Mesendoderm (in vitro differentiated cells): ENCODE measurements around the gene RASGRP1.

Experiments
- DNase-seq: peaks from one replicate; pipeline ENCODE4 v3.0.0; 2013
- H2AK5ac ChIP-seq: 2 replicates; pipeline ENCODE4 v1.6.1; 2013; ENCODE audit warnings: low read length, inconsistent platforms
- H2BK120ac ChIP-seq: 2 replicates; pipeline ENCODE4 v1.6.1; 2013; ENCODE audit warnings: low read depth, mild to moderate bottlenecking, low read length, moderate library complexity, mixed read lengths
- H2BK15ac ChIP-seq: replicated peaks from 2 replicates; pipeline ENCODE4 v1.6.1; 2013; ENCODE audit warnings: low read depth, mild to moderate bottlenecking, moderate library complexity
- H2BK5ac ChIP-seq: 2 replicates; pipeline ENCODE4 v1.6.1; 2013; ENCODE audit warnings: low read length, inconsistent platforms
- H3K18ac ChIP-seq: 2 replicates; pipeline ENCODE4 v1.6.1; 2013; ENCODE audit warnings: mild to moderate bottlenecking, low read length, mixed read lengths
- H3K23ac ChIP-seq: one replicate; pipeline ENCODE4 v1.6.1; 2013; ENCODE audit warnings: low read length
- H3K27ac ChIP-seq: 2 replicates; pipeline ENCODE4 v1.5.1; 2013; ENCODE audit warnings: low read depth, mild to moderate bottlenecking, inconsistent platforms, low read length, moderate library complexity
- H3K27me3 ChIP-seq: 2 replicates; pipeline ENCODE4 v1.6.1; 2013; ENCODE audit warnings: low read length, control low read depth, mild to moderate bottlenecking, inconsistent platforms; ENCODE audit not compliant: insufficient read depth, poor library complexity
- H3K36me3 ChIP-seq: 2 replicates; pipeline ENCODE4 v1.6.1; 2013; ENCODE audit warnings: low read length, inconsistent platforms; ENCODE audit not compliant: control insufficient read depth, insufficient read depth
- H3K4ac ChIP-seq: one replicate; pipeline ENCODE4 v1.6.1; 2013; ENCODE audit warnings: low read depth, mild to moderate bottlenecking, low read length, moderate library complexity
- H3K4me1 ChIP-seq: 2 replicates; pipeline ENCODE4 v1.6.1; 2013; ENCODE audit warnings: low read depth, low read length, inconsistent platforms; ENCODE audit not compliant: control insufficient read depth
- H3K4me2 ChIP-seq: 2 replicates; pipeline ENCODE4 v1.6.1; 2013; ENCODE audit warnings: low read length
- H3K4me3 ChIP-seq: 2 replicates; pipeline ENCODE4 v1.5.1; 2013; ENCODE audit warnings: mild to moderate bottlenecking, low read length
- H3K56ac ChIP-seq: one replicate; pipeline ENCODE4 v1.6.1; 2013; ENCODE audit warnings: low read length
- H3K79me1 ChIP-seq: 2 replicates; pipeline ENCODE4 v1.6.1; 2013; ENCODE audit warnings: low read length, inconsistent platforms
- H3K79me2 ChIP-seq: 2 replicates; pipeline ENCODE4 v1.6.1; 2013; ENCODE audit warnings: mild to moderate bottlenecking, low read length; ENCODE audit not compliant: control insufficient read depth, insufficient read depth
- H3K9ac ChIP-seq: 2 replicates; pipeline ENCODE4 v1.6.1; 2013; ENCODE audit warnings: low read length, inconsistent platforms
- H4K5ac ChIP-seq: one replicate; pipeline ENCODE4 v1.6.1; 2013; ENCODE audit warnings: low read length
- H4K8ac ChIP-seq: one replicate; pipeline ENCODE4 v1.6.1; 2013; ENCODE audit warnings: low read depth, mild to moderate bottlenecking, control low read depth, low read length, moderate library complexity
- WGBS: extraction: QIAGEN DNeasy Blood & Tissue Kit; methylation state at CpG from one replicate; pipeline ENCODE4 v1.1.7; 2013; ENCODE audit warnings: low lambda C conversion rate, missing lambda C conversion rate; ENCODE audit not compliant: insufficient coverage; ENCODE audit errors: extremely low coverage; 5-methylcytosine and 5-hydroxymethylcytosine counted together

Gene RASGRP1

DNA sequence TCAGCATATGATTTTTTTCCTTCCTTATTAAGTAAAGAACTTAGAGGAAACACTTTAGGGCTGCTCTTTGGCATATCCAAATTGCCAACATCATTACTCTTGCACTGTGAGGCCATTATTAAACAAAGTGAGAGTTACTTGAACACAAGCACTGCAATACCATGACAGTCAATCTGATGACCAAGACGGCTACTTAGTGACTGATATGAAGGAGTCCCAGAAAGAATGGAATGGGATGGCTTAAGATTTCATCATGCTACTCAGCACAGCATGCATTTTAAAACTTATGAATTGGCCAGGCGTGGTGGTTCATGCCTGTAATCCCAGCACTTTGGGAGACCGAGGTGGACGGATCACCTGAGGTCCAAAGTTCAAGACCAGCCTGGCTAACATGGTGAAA, 55.5 kb downstream of the RASGRP1 start:
- Histone ChIP-seq H3K4me1 (no peaks in the 10 kb centered on the region), H4K5ac (no peak overlapping the region), H3K27me3 (no peaks in the 10 kb centered on the region), H3K79me2 (no peaks in the 10 kb centered on the region), H2BK5ac (no peak overlapping the region), H2AK5ac (no peak overlapping the region), H2BK15ac (no peak overlapping the region), H3K4me2 (no peak overlapping the region), H3K9ac (no peak overlapping the region), H3K27ac (no peak overlapping the region), H3K79me1 (no peaks in the 10 kb centered on the region), H3K18ac (no peak overlapping the region), H3K36me3 (no peaks in the 10 kb centered on the region), H3K4ac (no peak overlapping the region), H3K56ac (no peak overlapping the region), H3K23ac (no peak overlapping the region), H3K4me3 (no peak overlapping the region), H4K8ac (no peak overlapping the region), H2BK120ac (no peak overlapping the region)
- no peak for DNase-seq
- WGBS, result no CpG with 5 or more reads among the region's 4 CpGs

DNA sequence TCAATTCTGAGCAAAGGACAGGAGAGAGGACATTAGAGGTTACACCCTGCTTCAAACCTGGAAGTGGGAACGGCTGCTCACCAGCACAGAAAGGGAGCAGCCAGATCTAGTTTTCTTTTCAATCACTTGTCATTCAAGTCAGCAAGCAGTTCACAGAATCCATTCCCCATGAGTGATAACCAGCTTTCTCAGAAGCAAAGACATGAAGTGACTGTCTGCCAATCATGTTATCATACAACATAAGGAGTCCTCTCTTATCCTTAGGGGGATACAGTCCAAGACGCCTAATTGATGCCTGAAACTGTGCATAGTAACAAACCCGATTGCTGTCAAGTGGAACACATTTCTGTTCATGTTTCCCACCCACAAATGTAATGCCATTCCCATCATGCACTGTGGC, 56.0 kb downstream of the RASGRP1 start:
- Histone ChIP-seq H3K23ac (no peak overlapping the region), H2AK5ac (no peak overlapping the region)

GRCh38 chr15:38507570-38507969, 57.0 kb downstream of the RASGRP1 start:
- no peak overlapping the region for H3K4ac ChIP-seq
- no peaks in the 10 kb centered on the region for H3K36me3 ChIP-seq
- no peak overlapping the region for H3K56ac ChIP-seq
- no peak overlapping the region for H2BK15ac ChIP-seq
- H3K4me1 ChIP-seq, result no peaks in the 10 kb centered on the region
- H2AK5ac ChIP-seq, result no peak overlapping the region
- no peak overlapping the region for H4K8ac ChIP-seq
- no CpG with 5 or more reads among the region's 7 CpGs for WGBS
- H2BK120ac ChIP-seq, result no peak overlapping the region
- H3K79me1 ChIP-seq, result no peaks in the 10 kb centered on the region
- no peak overlapping the region for H3K4me3 ChIP-seq
- H4K5ac ChIP-seq, result no peak overlapping the region
- H3K79me2 ChIP-seq, result no peaks in the 10 kb centered on the region
- no peak overlapping the region for H3K27ac ChIP-seq
- no peak overlapping the region for H2BK5ac ChIP-seq
- no peak overlapping the region for H3K18ac ChIP-seq
- H3K4me2 ChIP-seq, result no peak overlapping the region
- no peaks in the 10 kb centered on the region for H3K27me3 ChIP-seq
- DNase-seq, result no peak
- no peak overlapping the region for H3K23ac ChIP-seq
- no peak overlapping the region for H3K9ac ChIP-seq

More for the DNA sequence above, 56.0 kb downstream of the RASGRP1 start:
- H3K79me2 ChIP-seq, result no peaks in the 10 kb centered on the region
- H3K4ac ChIP-seq, result no peak overlapping the region
- H3K36me3 ChIP-seq, result no peaks in the 10 kb centered on the region
- no peaks in the 10 kb centered on the region for H3K27me3 ChIP-seq
- H3K18ac ChIP-seq, result no peak overlapping the region
- no peak overlapping the region for H3K4me2 ChIP-seq
- H3K4me1 ChIP-seq, result no peaks in the 10 kb centered on the region
- H2BK15ac ChIP-seq, result no peak overlapping the region
- H3K4me3 ChIP-seq, result no peak overlapping the region
- H3K9ac ChIP-seq, result no peak overlapping the region
- H2BK120ac ChIP-seq, result no peak overlapping the region
- H3K27ac ChIP-seq, result no peak overlapping the region
- H3K56ac ChIP-seq, result no peak overlapping the region
- no peak overlapping the region for H4K8ac ChIP-seq
- H2BK5ac ChIP-seq, result no peak overlapping the region
- no peak overlapping the region for H4K5ac ChIP-seq
- no peak for DNase-seq
- WGBS, result no CpG with 5 or more reads among the region's 3 CpGs
- H3K79me1 ChIP-seq, result no peaks in the 10 kb centered on the region

DNA sequence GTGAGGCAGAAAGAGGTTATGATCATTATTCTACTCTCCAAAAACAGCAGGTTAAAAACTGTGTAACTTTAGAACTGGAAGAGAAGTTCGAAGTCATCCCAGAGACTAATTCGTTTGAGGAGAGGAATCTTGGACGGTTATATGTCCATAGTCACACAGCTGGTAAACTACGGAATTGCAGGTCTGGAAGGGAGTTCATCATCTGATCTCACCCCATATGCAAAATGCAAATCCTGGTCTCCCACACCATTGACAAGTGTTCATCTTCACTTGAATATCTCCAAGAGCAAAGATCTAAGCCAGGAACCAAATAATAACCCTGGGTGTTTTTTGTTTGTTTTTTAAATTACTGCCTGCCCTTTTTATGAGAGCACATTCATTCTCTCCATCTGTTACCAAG, 57.6 kb downstream of the RASGRP1 start:
- H3K27me3 ChIP-seq, result no peaks in the 10 kb centered on the region
- H3K79me1 ChIP-seq, result no peaks in the 10 kb centered on the region
- no peak overlapping the region for H3K9ac ChIP-seq
- no peak overlapping the region for H2BK15ac ChIP-seq
- no peak overlapping the region for H2BK120ac ChIP-seq
- no peak overlapping the region for H3K4me2 ChIP-seq
- H3K56ac ChIP-seq, result no peak overlapping the region
- no peaks in the 10 kb centered on the region for H3K4me1 ChIP-seq
- no peak overlapping the region for H2BK5ac ChIP-seq
- no peak overlapping the region for H3K4ac ChIP-seq
- WGBS, result no CpG with 5 or more reads among the region's 4 CpGs
- no peak for DNase-seq
- H3K79me2 ChIP-seq, result no peaks in the 10 kb centered on the region
- no peak overlapping the region for H4K8ac ChIP-seq
- no peak overlapping the region for H4K5ac ChIP-seq
- H3K23ac ChIP-seq, result no peak overlapping the region
- no peak overlapping the region for H3K18ac ChIP-seq
- H3K4me3 ChIP-seq, result no peak overlapping the region
- H3K27ac ChIP-seq, result no peak overlapping the region
- H2AK5ac ChIP-seq, result no peak overlapping the region
- no peaks in the 10 kb centered on the region for H3K36me3 ChIP-seq

DNA sequence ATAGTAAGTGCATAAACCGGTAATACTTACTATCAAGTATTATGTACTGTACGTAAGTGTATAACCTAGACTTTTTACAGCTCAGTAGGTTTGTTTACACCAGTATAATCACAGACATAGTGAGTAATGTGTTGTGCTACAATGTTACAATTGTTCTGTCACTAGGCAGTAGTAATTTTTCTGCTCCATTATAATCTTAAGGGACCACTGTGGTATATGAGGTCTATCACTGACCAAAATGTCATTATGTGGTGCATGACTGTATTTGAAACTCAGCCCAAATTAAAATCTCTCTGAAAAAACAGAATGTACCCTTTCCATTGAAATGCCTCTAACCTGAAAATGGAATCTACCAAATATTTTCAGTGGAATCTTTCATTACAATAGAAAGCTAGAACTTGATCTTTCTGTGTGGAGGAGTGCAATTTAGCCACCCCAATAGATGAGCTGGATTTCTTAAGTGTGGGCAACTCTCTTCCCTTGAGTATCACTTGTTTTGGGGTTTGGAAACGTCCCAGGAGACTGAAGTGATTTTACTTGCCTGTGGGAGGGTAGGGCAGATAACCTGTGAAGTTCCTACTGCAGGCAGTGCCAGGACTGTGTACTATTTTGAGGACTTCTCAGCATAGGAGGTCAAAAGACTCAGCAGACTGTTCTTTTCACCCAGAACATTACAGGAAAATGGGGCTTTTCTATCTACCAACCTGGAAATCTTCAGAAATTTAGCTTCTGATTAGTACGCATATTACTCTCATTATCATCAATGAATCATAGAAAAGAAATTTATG, 59.7 kb downstream of the RASGRP1 start:
- no peak overlapping the region for H4K5ac ChIP-seq
- H2AK5ac ChIP-seq, result no peak overlapping the region
- H3K27me3 ChIP-seq, result no peaks in the 10 kb centered on the region
- no peak overlapping the region for H2BK5ac ChIP-seq
- H3K23ac ChIP-seq, result no peak overlapping the region
- no peak overlapping the region for H3K27ac ChIP-seq
- no peaks in the 10 kb centered on the region for H3K36me3 ChIP-seq
- H3K4me1 ChIP-seq, result no peaks in the 10 kb centered on the region
- no peaks in the 10 kb centered on the region for H3K79me2 ChIP-seq
- no peak overlapping the region for H2BK120ac ChIP-seq
- H3K18ac ChIP-seq, result no peak overlapping the region
- H4K8ac ChIP-seq, result no peak overlapping the region
- no peaks in the 10 kb centered on the region for H3K79me1 ChIP-seq
- WGBS, result no CpG with 5 or more reads among the region's 4 CpGs
- no peak for DNase-seq
- H3K4ac ChIP-seq, result no peak overlapping the region
- no peak overlapping the region for H3K4me2 ChIP-seq
- no peak overlapping the region for H3K9ac ChIP-seq
- H3K56ac ChIP-seq, result no peak overlapping the region
- H3K4me3 ChIP-seq, result no peak overlapping the region
- H2BK15ac ChIP-seq, result no peak overlapping the region

GRCh38 chr15:38503496-38503895, 61.1 kb downstream of the RASGRP1 start:
- no CpG with 5 or more reads among the region's 2 CpGs for WGBS
- Histone ChIP-seq H3K79me1 (no peaks in the 10 kb centered on the region), H4K5ac (no peak overlapping the region), H3K4ac (no peak overlapping the region), H3K18ac (no peak overlapping the region), H4K8ac (no peak overlapping the region), H2BK120ac (no peak overlapping the region), H3K4me2 (no peak overlapping the region), H3K9ac (no peak overlapping the region), H2BK5ac (no peak overlapping the region), H3K79me2 (no peaks in the 10 kb centered on the region), H2AK5ac (no peak overlapping the region), H3K27me3 (no peaks in the 10 kb centered on the region), H3K56ac (no peak overlapping the region), H3K27ac (no peak overlapping the region), H3K4me1 (no peaks in the 10 kb centered on the region), H3K4me3 (no peak overlapping the region), H3K23ac (no peak overlapping the region), H3K36me3 (no peaks in the 10 kb centered on the region), H2BK15ac (no peak overlapping the region)
- no peak for DNase-seq
